Right lobe of liver (tissue), 6 donors: ENCODE data around the gene ITGA7. TPM values are rescaled to one million over a fixed set of nuclear protein-coding genes. Genes with fewer than 3 reads are reported as not detected.
A peak's percentile ranks its signal among the peaks of the same experiment; 100 is the strongest.

Source experiments
- ATAC-seq, 4 donors: fragments of 200-7000 bp; cut with Tn5 transposase; one replicate each; pipeline ENCODE4 v1.9.1; 2020; ENCODE audit warnings: mild to moderate bottlenecking in 4 of 4, moderate library complexity in 4 of 4
- DNase-seq, 3 donors: peaks; one replicate each; pipeline ENCODE4 v3.0.0-alpha.2; 2020
- H3K27ac ChIP-seq, 3 donors: fragments of 200-600 bp; one replicate each; pipeline ENCODE4 v1.8.0; 2022
- H3K27me3 ChIP-seq, 2 donors: fragments of 200-600 bp; one replicate each; pipeline ENCODE4 v1.8.0; 2022
- H3K36me3 ChIP-seq, 4 donors: fragments of 200-600 bp; sonication (generic) in 1 of 4; one replicate each; pipeline versions ENCODE4 v1.5.1 to v1.8.0; 2017 to 2022; ENCODE audit warnings: control low read depth in 1 of 4
- H3K4me1 ChIP-seq, 4 donors: fragments of 200-600 bp; sonication (generic) in 1 of 4; one replicate each; pipeline versions ENCODE4 v1.5.1 to v1.8.0; 2017 to 2022; ENCODE audit warnings: control low read depth in 1 of 4
- H3K4me3 ChIP-seq, 3 donors: fragments of 200-600 bp; one replicate each; pipeline ENCODE4 v1.8.0; 2022
- H3K9me3 ChIP-seq, 4 donors: fragments of 200-600 bp; sonication (generic) in 1 of 4; one replicate each; pipeline versions ENCODE4 v1.5.1 to v1.8.0; 2017 to 2022; ENCODE audit warnings: control low read depth in 1 of 4
- POLR2A ChIP-seq: fragments of 450-650 bp; IDR thresholded peaks from one replicate; pipeline ENCODE4 v1.6.1; 2017; ENCODE audit warnings: antibody characterized with exemption, mild to moderate bottlenecking
- WGBS: methylation state at CpG from one replicate; pipeline ENCODE4 v1.1.6; 2018; ENCODE audit warnings: low coverage, low lambda C conversion rate; ENCODE audit not compliant: insufficient coverage; ENCODE audit errors: missing lambda C conversion rate; 5-methylcytosine and 5-hydroxymethylcytosine counted together
- intact Hi-C, 2 donors: fragments of 100-400 bp; cut with DNase I; formaldehyde crosslinking; loops; one replicate each; pipeline versions ENCODE4 v1.11.2 to v1.14.1; 2022
- long read RNA-seq: library from polyadenylated mRNA; unstranded; transcript quantifications from one replicate; pipeline ENCODE4 v2.0.0, GENCODE V29; 2019
- total RNA-seq, 6 experiments: library from RNA; depleted of rRNA in 2 of 6; stranded (reverse); fragments of >200 nt in 2 of 6; fragmentation: NEBNext Ultra II Directional in 3 of 6; extraction: Animal tissue kit (Norgen Biotek cat#: 25700) in 3 of 6; gene quantifications; one replicate each; pipeline versions ENCODE4 v1.1.0 to v1.2.4, GENCODE V29; 2016 to 2023
- TF ChIP-seq, protein P1 (sequence below), 4 donors: fragments of 200-600 bp in 3 of 4; fragments of 450-650 bp in 1 of 4; IDR thresholded peaks; one replicate each; pipeline versions ENCODE4 v1.5.1 to v1.8.0; 2016 to 2022; ENCODE audit warnings: antibody characterized with exemption in 4 of 4, mild to moderate bottlenecking in 2 of 4
- donor health status: DM: no; HTN: yes; CAD: no.
- donor health status: DM: no; HTN: no; CAD: no.
- donor health status: DM: no; HTN: no; CAD: no.
- donor health status: DM: no; HTN: yes; CAD: no.
- donor health status: DM: no; HTN: yes; CAD: no.

The ITGA7 gene, protein sequence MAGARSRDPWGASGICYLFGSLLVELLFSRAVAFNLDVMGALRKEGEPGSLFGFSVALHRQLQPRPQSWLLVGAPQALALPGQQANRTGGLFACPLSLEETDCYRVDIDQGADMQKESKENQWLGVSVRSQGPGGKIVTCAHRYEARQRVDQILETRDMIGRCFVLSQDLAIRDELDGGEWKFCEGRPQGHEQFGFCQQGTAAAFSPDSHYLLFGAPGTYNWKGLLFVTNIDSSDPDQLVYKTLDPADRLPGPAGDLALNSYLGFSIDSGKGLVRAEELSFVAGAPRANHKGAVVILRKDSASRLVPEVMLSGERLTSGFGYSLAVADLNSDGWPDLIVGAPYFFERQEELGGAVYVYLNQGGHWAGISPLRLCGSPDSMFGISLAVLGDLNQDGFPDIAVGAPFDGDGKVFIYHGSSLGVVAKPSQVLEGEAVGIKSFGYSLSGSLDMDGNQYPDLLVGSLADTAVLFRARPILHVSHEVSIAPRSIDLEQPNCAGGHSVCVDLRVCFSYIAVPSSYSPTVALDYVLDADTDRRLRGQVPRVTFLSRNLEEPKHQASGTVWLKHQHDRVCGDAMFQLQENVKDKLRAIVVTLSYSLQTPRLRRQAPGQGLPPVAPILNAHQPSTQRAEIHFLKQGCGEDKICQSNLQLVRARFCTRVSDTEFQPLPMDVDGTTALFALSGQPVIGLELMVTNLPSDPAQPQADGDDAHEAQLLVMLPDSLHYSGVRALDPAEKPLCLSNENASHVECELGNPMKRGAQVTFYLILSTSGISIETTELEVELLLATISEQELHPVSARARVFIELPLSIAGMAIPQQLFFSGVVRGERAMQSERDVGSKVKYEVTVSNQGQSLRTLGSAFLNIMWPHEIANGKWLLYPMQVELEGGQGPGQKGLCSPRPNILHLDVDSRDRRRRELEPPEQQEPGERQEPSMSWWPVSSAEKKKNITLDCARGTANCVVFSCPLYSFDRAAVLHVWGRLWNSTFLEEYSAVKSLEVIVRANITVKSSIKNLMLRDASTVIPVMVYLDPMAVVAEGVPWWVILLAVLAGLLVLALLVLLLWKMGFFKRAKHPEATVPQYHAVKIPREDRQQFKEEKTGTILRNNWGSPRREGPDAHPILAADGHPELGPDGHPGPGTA
- 10 to 100 TPM in 3 of 6 experiments, 1 to 10 TPM in 3; 3.1 to 20.1 (median 8.3) TPM for total RNA-seq
- long read RNA-seq, partial matches to known transcripts = 0 of 3 reads
- long read RNA-seq, other reads (novel, unspliced or antisense) = 3 of 3 reads

DNA sequence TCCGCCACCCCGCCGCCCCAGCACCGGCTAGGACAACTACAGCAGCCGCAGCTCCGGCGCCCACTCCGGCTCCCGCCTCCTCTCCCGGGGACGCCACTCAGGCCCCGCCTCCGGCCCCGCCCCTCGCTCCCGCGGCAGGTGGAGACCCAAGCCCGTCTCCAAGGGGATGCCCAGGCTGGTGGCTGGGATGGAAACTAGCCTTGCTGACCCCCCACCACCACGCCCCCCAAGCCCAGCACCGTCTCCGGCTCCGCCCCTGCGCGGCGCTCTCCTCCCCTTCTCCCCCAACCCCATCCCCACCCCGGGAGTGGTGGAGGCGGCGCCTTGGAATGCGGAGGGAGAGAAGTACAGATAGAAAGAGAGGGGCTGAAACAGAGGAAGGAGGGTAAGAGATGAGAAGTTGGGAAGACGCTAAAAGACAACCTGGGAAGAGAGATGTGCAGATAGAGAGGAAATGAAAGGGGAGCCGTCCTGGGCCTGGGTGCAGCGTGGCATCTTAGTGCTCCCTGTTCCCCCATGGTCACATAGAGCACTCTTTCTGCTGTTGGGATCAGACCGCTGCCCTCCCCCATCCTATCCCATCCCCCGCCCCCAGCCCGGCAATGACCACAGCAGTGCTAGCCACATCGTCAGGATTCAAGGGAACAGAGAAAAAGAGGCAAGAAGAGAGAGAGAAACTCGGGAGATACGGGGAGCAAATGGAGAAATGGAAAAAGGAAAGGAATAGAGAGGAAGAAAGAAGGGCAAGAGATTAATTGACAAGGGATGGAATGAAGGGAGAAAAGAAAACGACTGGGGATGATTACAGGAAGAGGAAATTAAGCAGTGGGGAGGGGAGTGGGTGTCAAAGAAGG lies at the start of gene ITGA7:
TSS of gene ITGA7 (minus strand) at position 64 of the 854 bp plus-strand sequence. CDS start 222 bp downstream, outside the sequence.
- TF ChIP-seq POLR2A = no peak
- TF ChIP-seq, protein P1, sequence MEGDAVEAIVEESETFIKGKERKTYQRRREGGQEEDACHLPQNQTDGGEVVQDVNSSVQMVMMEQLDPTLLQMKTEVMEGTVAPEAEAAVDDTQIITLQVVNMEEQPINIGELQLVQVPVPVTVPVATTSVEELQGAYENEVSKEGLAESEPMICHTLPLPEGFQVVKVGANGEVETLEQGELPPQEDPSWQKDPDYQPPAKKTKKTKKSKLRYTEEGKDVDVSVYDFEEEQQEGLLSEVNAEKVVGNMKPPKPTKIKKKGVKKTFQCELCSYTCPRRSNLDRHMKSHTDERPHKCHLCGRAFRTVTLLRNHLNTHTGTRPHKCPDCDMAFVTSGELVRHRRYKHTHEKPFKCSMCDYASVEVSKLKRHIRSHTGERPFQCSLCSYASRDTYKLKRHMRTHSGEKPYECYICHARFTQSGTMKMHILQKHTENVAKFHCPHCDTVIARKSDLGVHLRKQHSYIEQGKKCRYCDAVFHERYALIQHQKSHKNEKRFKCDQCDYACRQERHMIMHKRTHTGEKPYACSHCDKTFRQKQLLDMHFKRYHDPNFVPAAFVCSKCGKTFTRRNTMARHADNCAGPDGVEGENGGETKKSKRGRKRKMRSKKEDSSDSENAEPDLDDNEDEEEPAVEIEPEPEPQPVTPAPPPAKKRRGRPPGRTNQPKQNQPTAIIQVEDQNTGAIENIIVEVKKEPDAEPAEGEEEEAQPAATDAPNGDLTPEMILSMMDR (IDR thresholded peaks at IDR 0.05) = no peak
- no peaks in the 10 kb centered on the region for H3K36me3 ChIP-seq
- WGBS = 2% methylated on average over 21 of the region's 39 CpGs
- no peak within 1 kb of the TSS for H3K27ac ChIP-seq
- H3K4me3 ChIP-seq = peak within 1 kb of the TSS; percentile 50 to 56 (median 52)
- peak; percentile 65 to 88 (median 82) for ATAC-seq
- no peaks in the 10 kb centered on the region for H3K9me3 ChIP-seq
- intact Hi-C loops = no loop called here
- peaks cover 0 to 44% (median 0%) of the 10 kb centered on the region in 4 donors for H3K4me1 ChIP-seq
- peak; percentile 74 to 78 (median 75) for DNase-seq
- H3K27me3 ChIP-seq = no peaks in the 10 kb centered on the region

DNA sequence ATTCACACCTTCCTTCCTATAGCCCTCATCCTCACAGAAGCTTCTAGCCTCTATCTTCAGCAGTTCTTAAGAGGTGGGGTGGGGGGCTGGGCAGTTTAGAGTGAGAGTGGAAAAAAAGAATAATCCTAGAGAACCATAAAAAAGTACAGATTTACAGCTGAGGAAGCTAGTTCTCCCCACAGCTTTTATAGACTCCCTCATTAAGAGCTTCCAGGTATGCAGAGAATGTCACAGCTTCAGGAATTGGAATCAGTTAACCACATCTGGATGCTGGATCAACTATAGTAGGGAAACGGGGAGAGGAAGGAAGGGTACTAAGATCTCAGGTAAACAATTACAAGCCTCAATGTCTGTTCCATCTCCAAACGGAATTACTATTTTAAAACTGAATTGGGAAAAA lies 47.5 kb upstream of the ITGA7 start:
- ATAC-seq (no peak), DNase-seq (no peak)
- Histone ChIP-seq H3K27ac (no peak overlapping the region), H3K4me1 (no peaks in the 10 kb centered on the region), H3K9me3 (no peaks in the 10 kb centered on the region), H3K36me3 (peaks cover 0 to 56% (median 33%) of the 10 kb centered on the region in 4 donors), H3K4me3 (no peak overlapping the region), H3K27me3 (no peaks in the 10 kb centered on the region)
- TF ChIP-seq POLR2A = no peak
- TF ChIP-seq, protein P1 (IDR thresholded peaks at IDR 0.05) = no peak
- WGBS = 69% methylated on average over 2 of the region's 2 CpGs
- intact Hi-C loops = no loop called here

DNA sequence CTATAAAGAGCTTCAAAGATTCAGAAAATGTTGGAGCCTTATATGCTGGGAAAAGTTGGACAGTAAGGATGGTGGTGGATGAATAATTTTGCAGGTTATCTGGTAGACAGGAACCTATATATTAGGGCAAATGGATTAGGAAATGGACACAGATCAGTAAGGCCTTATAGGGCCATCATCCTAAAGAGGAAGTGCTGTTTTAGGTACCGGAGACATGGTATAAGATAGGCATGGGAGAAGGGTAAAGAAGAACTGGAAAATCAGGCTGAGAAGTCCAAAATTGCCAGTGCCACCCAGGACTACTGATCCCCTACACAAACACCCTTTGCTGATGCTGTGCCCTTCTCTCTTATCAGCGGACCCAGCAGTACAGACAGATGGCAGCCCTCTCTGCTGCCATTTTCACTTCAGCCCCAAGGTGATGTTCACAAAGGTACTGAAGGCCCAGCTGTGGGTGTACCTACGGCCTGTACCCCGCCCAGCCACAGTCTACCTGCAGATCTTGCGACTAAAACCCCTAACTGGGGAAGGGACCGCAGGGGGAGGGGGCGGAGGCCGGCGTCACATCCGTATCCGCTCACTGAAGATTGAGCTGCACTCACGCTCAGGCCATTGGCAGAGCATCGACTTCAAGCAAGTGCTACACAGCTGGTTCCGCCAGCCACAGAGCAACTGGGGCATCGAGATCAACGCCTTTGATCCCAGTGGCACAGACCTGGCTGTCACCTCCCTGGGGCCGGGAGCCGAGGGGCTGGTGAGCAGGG lies 40.7 kb upstream of the ITGA7 start:
- Histone ChIP-seq H3K9me3 (no peaks in the 10 kb centered on the region), H3K27ac (no peak overlapping the region), H3K4me3 (no peak overlapping the region), H3K4me1 (peaks cover 0 to 7% (median 0%) of the 10 kb centered on the region in 4 donors), H3K27me3 (no peaks in the 10 kb centered on the region), H3K36me3 (peaks cover 0 to 17% (median 5%) of the 10 kb centered on the region in 4 donors)
- TF ChIP-seq POLR2A = no peak
- TF ChIP-seq, protein P1 (IDR thresholded peaks at IDR 0.05) = no peak
- ATAC-seq (no peak), DNase-seq (no peak)
- WGBS = 89% methylated on average over 5 of the region's 18 CpGs
- intact Hi-C loops = loop anchor here in 1 of 2 donors (10.0 kb wide), 2 partner anchors 46 to 186 kb away; partner anchors contain the start of gene DGKA
